Fibroblast of upper back skin (primary cell): Measurements from ENCODE around the gene RSRC1.
A peak's percentile ranks its signal among the peaks of the same experiment; 100 is the strongest.
"Not testable (repeated sequence)": the region's sequence is repeated elsewhere in the genome, so short reads cannot be mapped to it uniquely, and the experiment has no call there.

Experiments used
- DNase-seq: peaks from one replicate; pipeline ENCODE4 v3.0.0-alpha.2; 2013

Gene RSRC1

GRCh38 chr3:158244274-158244673, 134.4 kb downstream of the RSRC1 start:
- no peak for DNase-seq

GRCh38 chr3:158247288-158247687, 137.4 kb downstream of the RSRC1 start:
- DNase-seq: no peak

GRCh38 chr3:158248261-158248660, 138.4 kb downstream of the RSRC1 start:
- DNase-seq: no peak

- DNase-seq: no peak
These were observed 139.3 kb downstream of the RSRC1 start for GRCh38 chr3:158249183-158249582.

- DNase-seq: no peak
These were observed 148.7 kb downstream of the RSRC1 start for GRCh38 chr3:158258619-158259018.

GRCh38 chr3:158260392-158260791, 150.5 kb downstream of the RSRC1 start:
- no peak for DNase-seq

- DNase-seq: peak; percentile 19
These were observed 151.6 kb downstream of the RSRC1 start for GRCh38 chr3:158261371-158261991.

- no peak for DNase-seq
These were observed 155.0 kb downstream of the RSRC1 start for GRCh38 chr3:158264894-158265293.

GRCh38 chr3:158267015-158267414, 157.1 kb downstream of the RSRC1 start:
- no peak for DNase-seq

- DNase-seq: no peak
These were observed 160.1 kb downstream of the RSRC1 start for GRCh38 chr3:158269942-158270341.

- DNase-seq: no peak
These were observed 162.2 kb downstream of the RSRC1 start for GRCh38 chr3:158272081-158272480.

- peak; percentile 11 for DNase-seq
These were observed 163.8 kb downstream of the RSRC1 start for GRCh38 chr3:158273656-158274055.

- DNase-seq: no peak
These were observed 168.3 kb downstream of the RSRC1 start for GRCh38 chr3:158278187-158278586.

GRCh38 chr3:158279609-158280008, 169.7 kb downstream of the RSRC1 start:
- DNase-seq: no peak

- DNase-seq: no peak
These were observed 185.9 kb downstream of the RSRC1 start for GRCh38 chr3:158295771-158296170.

- no peak for DNase-seq
These were observed 188.1 kb downstream of the RSRC1 start for GRCh38 chr3:158297940-158298339.

- DNase-seq: no peak
These were observed 198.5 kb downstream of the RSRC1 start for GRCh38 chr3:158308236-158308928.

- no peak for DNase-seq
These were observed 202.8 kb downstream of the RSRC1 start for GRCh38 chr3:158312560-158313141.

- peak; percentile 45 for DNase-seq
These were observed 203.5 kb downstream of the RSRC1 start for GRCh38 chr3:158313338-158313927.

GRCh38 chr3:158314426-158315357, 204.8 kb downstream of the RSRC1 start:
- DNase-seq: no peak

- not testable (repeated sequence) for DNase-seq
These were observed 220.0 kb downstream of the RSRC1 start for GRCh38 chr3:158329696-158330441.

- peak; percentile 31 for DNase-seq
These were observed 221.0 kb downstream of the RSRC1 start for GRCh38 chr3:158330870-158331269.
